Measurements from ENCODE around the gene RHOH.

RHOH gene

GRCh38 chr4:40295572-40295971 is 98.7 kb downstream of the RHOH start:
- DNase-seq (ENCODE audit: low spot score) = no peak
